Heart left ventricle (tissue), 16 donors: ENCODE results near the gene MID1. TPM values are rescaled to one million over a fixed set of nuclear protein-coding genes. Genes with fewer than 3 reads are reported as not detected.

Experiments used
- ATAC-seq, 4 donors: fragments of 200-7000 bp; cut with Tn5 transposase; one replicate each; pipeline ENCODE4 v1.9.1; 2020 to 2022; ENCODE audit warnings: moderate library complexity in 4 of 4, mild to moderate bottlenecking in 3 of 4, moderate number of reproducible peaks in 1 of 4
- DNase-seq, 5 donors: peaks; one replicate each; pipeline ENCODE4 v3.0.0-alpha.2; 2020
- H3K27ac ChIP-seq, 12 donors: fragments of 200-600 bp; sonication (generic) in 4 of 12; one replicate each; pipeline versions ENCODE4 v1.5.0 to v1.8.0; 2016 to 2022; ENCODE audit warnings: mild to moderate bottlenecking in 2 of 12
- H3K27me3 ChIP-seq, 9 donors: fragments of 200-600 bp; sonication (generic) in 2 of 9; one replicate each; pipeline versions ENCODE4 v1.5.1 to v1.8.0; 2016 to 2022; ENCODE audit warnings: mild to moderate bottlenecking in 3 of 9
- H3K36me3 ChIP-seq, 9 donors: fragments of 200-600 bp; sonication (generic) in 2 of 9; one replicate each; pipeline versions ENCODE4 v1.5.0 to v1.8.0; 2018 to 2022; ENCODE audit warnings: mild to moderate bottlenecking in 2 of 9
- H3K4me1 ChIP-seq, 12 donors: fragments of 200-600 bp; sonication (generic) in 4 of 12; one replicate each; pipeline versions ENCODE4 v1.5.0 to v1.8.0; 2016 to 2022; ENCODE audit warnings: mild to moderate bottlenecking in 3 of 12
- H3K4me3 ChIP-seq, 12 donors: fragments of 200-600 bp; sonication (generic) in 4 of 12; one replicate each; pipeline versions ENCODE4 v1.5.0 to v1.8.0; 2017 to 2022; ENCODE audit warnings: mild to moderate bottlenecking in 9 of 12, moderate library complexity in 4 of 12
- H3K9me3 ChIP-seq, 12 donors: fragments of 200-600 bp; sonication (generic) in 4 of 12; one replicate each; pipeline versions ENCODE4 v1.5.0 to v1.8.0; 2016 to 2022; ENCODE audit warnings: mild to moderate bottlenecking in 1 of 12
- CTCF ChIP-seq, 12 donors: fragments of 200-600 bp; sonication (generic) in 4 of 12; IDR thresholded peaks; one replicate each; pipeline versions ENCODE4 v1.5.0 to v1.8.0; 2018 to 2022; ENCODE audit warnings: antibody characterized with exemption in 12 of 12, mild to moderate bottlenecking in 5 of 12
- POLR2A ChIP-seq, 2 donors: fragments of 450-650 bp; IDR thresholded peaks; one replicate each; pipeline ENCODE4 v1.6.1; 2017; ENCODE audit warnings: antibody characterized with exemption in 2 of 2, mild to moderate bottlenecking in 2 of 2, moderate library complexity in 2 of 2
- WGBS, 4 donors: extraction: QIAGEN DNeasy Blood & Tissue Kit in 2 of 4; methylation state at CpG; one replicate each; pipeline versions ENCODE4 v1.1.5 to v1.1.7; 2013 to 2018; 5-methylcytosine and 5-hydroxymethylcytosine counted together
- intact Hi-C, 10 donors: fragments of 100-400 bp; cut with DNase I; formaldehyde crosslinking; loops; one replicate each; pipeline versions ENCODE4 v1.11.1 to v1.14.2; 2022
- polyA plus RNA-seq, 2 donors: library from polyadenylated mRNA; stranded (reverse); fragments of 200-250 nt; gene quantifications; one replicate each; pipeline ENCODE4 v1.2.3, GENCODE V29; 2013
- total RNA-seq, 9 donors: library from RNA; depleted of rRNA in 2 of 9; stranded (reverse); fragments of >200 nt in 2 of 9; fragmentation: NEBNext Ultra II Directional in 3 of 9; extraction: Animal tissue kit (Norgen Biotek cat#: 25700) in 3 of 9; gene quantifications; one replicate each; pipeline versions ENCODE4 v1.1.0 to v1.2.4, GENCODE V29; 2016 to 2023
- donor health status: ischemic (EF 13 %, LVEDD 7.1; RV severe dilation, severe dysfunction).
- donor health status: healthy with polysubstance abuse.
- donor health status: DM: no; HTN: yes; CAD: no.
- donor health status: DM: no; HTN: no; CAD: no.
- donor health status: ischemic (EF 25% LVEDD 6.9; RV normal size, moderate dysfunction).
- donor health status: ischemic (EF 25% LVEDD 5.7; RV mildly dilated, moderate dysfunction).
- donor health status: healthy.
- donor health status: DM: yes; HTN: yes; CAD: no.
- donor health status: ischemic (EF 35%, LVEDD 5.7; RV mildly dilated, moderate dysfunction).
- donor health status: nonischemic (EF 11% LVEDD 7.7; RV severe dilation, severe dysfunction).
- donor health status: DM: yes; HTN: yes; CAD: no.
- donor health status: PGD.
- donor health status: ischemic (EF 29% LVEDD 5.4; RV normal size, mild dysfunction).
- donor health status: nonischemic (EF 23%, LVEDD 6.1; RV moderate dilation, normal function).

MID1 gene
- total and polyA plus RNA-seq, 11 donors: 1.6 to 18.7 (median 4.8) TPM

- no peaks in the 10 kb centered on the region for H3K36me3 ChIP-seq
- intact Hi-C loops: no loop called here
- H3K27ac ChIP-seq: no peak overlapping the region
- peaks cover 0 to 6% (median 0%) of the 10 kb centered on the region in 12 donors for H3K4me1 ChIP-seq
- H3K4me3 ChIP-seq: no peak overlapping the region
- DNase-seq (no peak), ATAC-seq (no peak)
- TF ChIP-seq POLR2A (IDR thresholded peaks at IDR 0.05) (no peak), CTCF (IDR thresholded peaks at IDR 0.05) (no peak)
- no peaks in the 10 kb centered on the region for H3K9me3 ChIP-seq
- H3K27me3 ChIP-seq: peaks cover 0 to 4% (median 0%) of the 10 kb centered on the region in 9 donors
- 43 to 79% (median 57%) methylated on average over 1 of the region's 1 CpG for WGBS, 4 donors
Observed at GRCh38 chrX:10545882-10546281, 74.5 kb downstream of the MID1 start.

GRCh38 chrX:10542586-10542985, 77.8 kb downstream of the MID1 start:
- TF ChIP-seq POLR2A (IDR thresholded peaks at IDR 0.05): no peak
- no peak for TF ChIP-seq CTCF (IDR thresholded peaks at IDR 0.05)
- Histone ChIP-seq H3K27ac (no peak overlapping the region), H3K9me3 (no peaks in the 10 kb centered on the region), H3K4me1 (no peaks in the 10 kb centered on the region), H3K4me3 (no peak overlapping the region), H3K27me3 (no peaks in the 10 kb centered on the region), H3K36me3 (no peaks in the 10 kb centered on the region)
- intact Hi-C loops: no loop called here
- DNase-seq: no peak
- 83 to 95% (median 87%) methylated on average over 1 of the region's 1 CpG for WGBS, 4 donors
- ATAC-seq: no peak

- no peaks in the 10 kb centered on the region for H3K27me3 ChIP-seq
- no peak overlapping the region for H3K4me3 ChIP-seq
- H3K36me3 ChIP-seq: no peaks in the 10 kb centered on the region
- peaks cover 0 to 5% (median 0%) of the 10 kb centered on the region in 12 donors for H3K4me1 ChIP-seq
- DNase-seq (no peak), ATAC-seq (no peak)
- H3K27ac ChIP-seq: no peak overlapping the region
- intact Hi-C loops: no loop called here
- no peak for TF ChIP-seq POLR2A (IDR thresholded peaks at IDR 0.05)
- no peaks in the 10 kb centered on the region for H3K9me3 ChIP-seq
Observed at GRCh38 chrX:10538831-10539230, 81.6 kb downstream of the MID1 start.

- 35 to 52% (median 41%) methylated on average over 2 of the region's 2 CpGs for WGBS, 4 donors
- TF ChIP-seq POLR2A (IDR thresholded peaks at IDR 0.05) (no peak), CTCF (IDR thresholded peaks at IDR 0.05) (no peak)
- intact Hi-C loops: no loop called here
Observed at GRCh38 chrX:10537308-10537707, 83.1 kb downstream of the MID1 start.

GRCh38 chrX:10536744-10537143, 83.6 kb downstream of the MID1 start:
- no peaks in the 10 kb centered on the region for H3K9me3 ChIP-seq
- TF ChIP-seq POLR2A (IDR thresholded peaks at IDR 0.05): no peak
- TF ChIP-seq CTCF (IDR thresholded peaks at IDR 0.05): no peak
- ATAC-seq: no peak
- intact Hi-C loops: no loop called here
- H3K27me3 ChIP-seq: no peaks in the 10 kb centered on the region
- no peak overlapping the region for H3K4me3 ChIP-seq
- DNase-seq: no peak
- no peaks in the 10 kb centered on the region for H3K36me3 ChIP-seq
- peaks cover 0 to 5% (median 0%) of the 10 kb centered on the region in 12 donors for H3K4me1 ChIP-seq
- no peak overlapping the region for H3K27ac ChIP-seq
- 57 to 83% (median 66%) methylated on average over 5 of the region's 5 CpGs for WGBS, 4 donors

More at GRCh38 chrX:10537308-10537707, 83.1 kb downstream of the MID1 start:
- no peaks in the 10 kb centered on the region for H3K9me3 ChIP-seq
- ATAC-seq (no peak), DNase-seq (no peak)
- H3K4me3 ChIP-seq: no peak overlapping the region
- peaks cover 0 to 5% (median 0%) of the 10 kb centered on the region in 12 donors for H3K4me1 ChIP-seq
- no peaks in the 10 kb centered on the region for H3K36me3 ChIP-seq
- H3K27me3 ChIP-seq: no peaks in the 10 kb centered on the region
- H3K27ac ChIP-seq: no peak overlapping the region
